SHP77 treated with DMSO at 0.1 percent for 48 hours (cell line): ENCODE measurements around the gene NCF1.
"Not testable (repeated sequence)": the region's sequence is repeated elsewhere in the genome, so short reads cannot be mapped to it uniquely, and the experiment has no call there.

ENCODE experiments used
- DNase-seq: peaks from one replicate; lab custom pipeline; 2025; lab: John Stamatoyannopoulos, UW

NCF1 gene

GRCh38 chr7:74788369-74789150, 14.7 kb downstream of the NCF1 start:
- peak; percentile 57 for DNase-seq

DNA sequence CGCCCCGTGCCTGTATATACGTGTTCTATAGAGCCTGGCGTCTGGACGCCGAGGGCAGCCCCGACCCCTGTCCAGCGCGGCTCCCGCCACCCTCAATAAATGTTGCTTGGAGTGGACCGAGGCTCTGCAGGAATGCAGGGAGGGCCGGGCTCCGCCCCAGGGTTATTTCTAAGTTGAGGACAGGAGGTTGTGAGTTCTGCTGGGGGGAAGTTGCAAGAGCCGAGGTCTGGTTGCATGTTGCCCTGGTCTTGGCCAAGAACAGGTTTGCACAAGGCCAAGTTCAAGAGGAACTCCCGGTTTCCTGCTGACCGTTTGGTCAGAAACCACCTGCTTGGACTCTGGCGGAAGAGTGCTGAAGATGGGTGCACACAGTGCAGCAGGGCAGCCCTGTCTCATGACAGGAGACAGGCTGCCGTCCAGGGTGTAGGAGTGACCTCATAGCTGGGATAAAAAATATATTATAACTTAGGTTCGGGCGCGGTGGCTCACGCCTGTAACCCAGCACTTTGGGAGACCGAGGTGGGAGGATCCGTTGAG, 15.5 kb downstream of the NCF1 start:
- DNase-seq, result not testable (repeated sequence)

- not testable (repeated sequence) for DNase-seq
Measured at GRCh38 chr7:74797848-74798622, 24.2 kb downstream of the NCF1 start.

GRCh38 chr7:74798644-74799043, 24.8 kb downstream of the NCF1 start:
- not testable (repeated sequence) for DNase-seq

GRCh38 chr7:74815882-74816281, 42.1 kb downstream of the NCF1 start:
- not testable (repeated sequence) for DNase-seq

GRCh38 chr7:74820146-74820805, 46.5 kb downstream of the NCF1 start:
- not testable (repeated sequence) for DNase-seq

DNA sequence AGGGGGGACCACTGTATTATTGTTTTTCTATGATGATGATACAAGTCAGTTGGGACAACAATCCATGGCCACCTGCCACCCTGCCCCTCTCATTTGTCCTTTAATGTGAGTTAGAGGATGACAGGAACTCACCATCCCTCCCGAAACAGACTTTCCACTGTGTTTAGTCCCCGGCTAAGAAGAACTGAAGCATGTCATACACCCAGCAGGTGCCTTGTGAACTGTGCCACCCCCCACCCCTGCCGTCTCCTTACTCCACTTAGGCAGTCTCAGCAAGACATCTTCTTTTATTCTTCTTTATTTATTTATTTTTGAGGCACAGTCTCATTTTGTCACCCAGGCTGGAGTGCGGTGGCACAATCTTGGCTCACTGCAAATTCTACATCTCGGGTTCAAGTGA, 47.4 kb downstream of the NCF1 start:
- DNase-seq, result not testable (repeated sequence)

DNA sequence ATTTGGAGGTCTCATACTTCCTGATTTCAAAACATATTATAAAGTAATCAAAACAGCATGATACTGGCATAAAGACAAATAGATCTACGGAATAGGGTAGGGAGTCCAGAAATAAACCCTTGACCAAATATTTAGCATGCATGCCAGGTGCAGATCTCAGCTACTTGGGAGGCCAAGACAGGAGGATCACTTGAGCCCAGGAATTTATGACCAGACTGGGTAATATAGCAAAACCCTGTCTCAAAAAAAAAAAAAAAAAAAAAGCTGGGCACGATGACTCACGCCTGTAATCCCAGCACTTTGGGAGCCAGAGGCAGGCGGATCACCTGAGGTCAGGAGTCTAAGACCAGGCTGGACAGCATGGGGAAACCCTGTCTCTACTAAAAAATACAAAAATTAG, 56.1 kb downstream of the NCF1 start:
- not testable (repeated sequence) for DNase-seq

DNA sequence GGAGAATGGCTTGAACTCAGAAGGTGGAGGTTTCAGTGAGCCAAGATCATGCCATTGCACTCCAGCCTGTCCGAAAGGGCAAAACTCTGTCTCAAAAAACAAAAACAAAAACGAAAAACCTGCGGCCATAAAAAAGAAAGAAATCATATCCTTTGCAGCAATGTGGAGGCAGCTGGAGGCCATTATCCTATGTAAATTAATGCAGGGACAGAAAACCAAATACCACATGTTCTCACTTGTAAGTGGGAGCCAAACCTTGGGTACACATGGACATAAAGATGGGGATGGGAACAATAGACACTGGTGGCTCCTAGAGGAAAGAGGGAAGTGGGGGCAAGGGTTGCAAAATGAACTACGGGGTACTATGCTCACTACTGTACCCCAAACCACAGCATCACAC, 56.6 kb downstream of the NCF1 start:
- not testable (repeated sequence) for DNase-seq
